GM12801 (cell line): ENCODE data around the gene ARHGAP22.

Experiments used
- TF ChIP-seq, protein P1 (sequence below): IDR thresholded peaks from one replicate; pipeline ENCODE4 v1.5.1; 2011; ENCODE audit warnings: control low read depth; ENCODE audit not compliant: insufficient read length; ENCODE audit errors: extremely low read depth

Gene ARHGAP22

DNA sequence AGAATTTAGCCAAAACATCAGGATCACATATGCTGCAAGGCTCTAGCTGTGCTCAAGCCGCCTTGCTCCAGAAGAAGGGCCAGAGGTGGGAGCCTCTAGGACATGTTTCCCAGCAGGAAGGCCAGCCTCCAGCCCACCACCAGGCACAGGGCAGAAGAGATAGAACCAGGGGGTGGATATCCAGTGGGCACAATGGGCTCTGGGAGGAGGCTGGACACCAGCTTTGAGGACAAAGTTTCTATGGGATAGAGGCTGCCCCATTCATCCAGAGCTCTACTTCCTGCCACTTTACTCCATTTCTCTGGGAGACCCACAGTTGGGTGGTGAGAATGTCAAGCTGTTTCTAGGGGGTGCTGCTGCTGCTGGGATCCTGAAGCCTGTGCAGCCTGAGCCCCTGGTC, 77.1 kb downstream of the ARHGAP22 start:
- TF ChIP-seq, protein P1, sequence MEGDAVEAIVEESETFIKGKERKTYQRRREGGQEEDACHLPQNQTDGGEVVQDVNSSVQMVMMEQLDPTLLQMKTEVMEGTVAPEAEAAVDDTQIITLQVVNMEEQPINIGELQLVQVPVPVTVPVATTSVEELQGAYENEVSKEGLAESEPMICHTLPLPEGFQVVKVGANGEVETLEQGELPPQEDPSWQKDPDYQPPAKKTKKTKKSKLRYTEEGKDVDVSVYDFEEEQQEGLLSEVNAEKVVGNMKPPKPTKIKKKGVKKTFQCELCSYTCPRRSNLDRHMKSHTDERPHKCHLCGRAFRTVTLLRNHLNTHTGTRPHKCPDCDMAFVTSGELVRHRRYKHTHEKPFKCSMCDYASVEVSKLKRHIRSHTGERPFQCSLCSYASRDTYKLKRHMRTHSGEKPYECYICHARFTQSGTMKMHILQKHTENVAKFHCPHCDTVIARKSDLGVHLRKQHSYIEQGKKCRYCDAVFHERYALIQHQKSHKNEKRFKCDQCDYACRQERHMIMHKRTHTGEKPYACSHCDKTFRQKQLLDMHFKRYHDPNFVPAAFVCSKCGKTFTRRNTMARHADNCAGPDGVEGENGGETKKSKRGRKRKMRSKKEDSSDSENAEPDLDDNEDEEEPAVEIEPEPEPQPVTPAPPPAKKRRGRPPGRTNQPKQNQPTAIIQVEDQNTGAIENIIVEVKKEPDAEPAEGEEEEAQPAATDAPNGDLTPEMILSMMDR, result no peak

DNA sequence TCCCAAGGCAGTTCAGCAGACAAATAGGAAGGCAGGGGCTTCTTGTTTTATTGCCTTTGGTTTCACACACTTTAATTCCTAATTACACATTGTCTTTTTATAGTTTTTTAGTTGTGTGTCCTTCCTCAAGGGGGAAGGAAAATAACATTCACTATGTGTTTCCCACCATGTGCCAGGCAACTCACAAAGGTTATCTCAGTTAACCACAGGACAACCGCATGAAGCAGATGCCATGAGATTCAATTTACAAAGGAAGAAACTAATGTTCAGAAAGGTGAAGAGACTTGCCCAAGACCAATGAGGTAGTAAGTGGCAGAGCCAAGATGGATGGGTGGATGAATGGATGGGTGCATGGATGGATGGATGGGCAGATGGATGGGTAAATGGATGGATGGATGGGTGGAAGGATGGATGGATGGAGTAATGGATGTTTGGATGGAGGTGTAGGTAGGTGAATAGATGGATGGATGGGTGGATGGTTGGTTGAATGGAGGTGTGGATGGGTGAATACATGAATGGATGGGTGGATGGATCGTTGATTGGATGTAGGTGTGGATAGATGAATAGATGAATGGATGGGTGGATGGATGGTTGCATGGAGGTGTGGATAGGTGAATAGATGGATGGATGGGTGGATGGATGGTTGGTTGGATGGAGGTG, 77.9 kb downstream of the ARHGAP22 start:
- TF ChIP-seq, protein P1, result no peak

DNA sequence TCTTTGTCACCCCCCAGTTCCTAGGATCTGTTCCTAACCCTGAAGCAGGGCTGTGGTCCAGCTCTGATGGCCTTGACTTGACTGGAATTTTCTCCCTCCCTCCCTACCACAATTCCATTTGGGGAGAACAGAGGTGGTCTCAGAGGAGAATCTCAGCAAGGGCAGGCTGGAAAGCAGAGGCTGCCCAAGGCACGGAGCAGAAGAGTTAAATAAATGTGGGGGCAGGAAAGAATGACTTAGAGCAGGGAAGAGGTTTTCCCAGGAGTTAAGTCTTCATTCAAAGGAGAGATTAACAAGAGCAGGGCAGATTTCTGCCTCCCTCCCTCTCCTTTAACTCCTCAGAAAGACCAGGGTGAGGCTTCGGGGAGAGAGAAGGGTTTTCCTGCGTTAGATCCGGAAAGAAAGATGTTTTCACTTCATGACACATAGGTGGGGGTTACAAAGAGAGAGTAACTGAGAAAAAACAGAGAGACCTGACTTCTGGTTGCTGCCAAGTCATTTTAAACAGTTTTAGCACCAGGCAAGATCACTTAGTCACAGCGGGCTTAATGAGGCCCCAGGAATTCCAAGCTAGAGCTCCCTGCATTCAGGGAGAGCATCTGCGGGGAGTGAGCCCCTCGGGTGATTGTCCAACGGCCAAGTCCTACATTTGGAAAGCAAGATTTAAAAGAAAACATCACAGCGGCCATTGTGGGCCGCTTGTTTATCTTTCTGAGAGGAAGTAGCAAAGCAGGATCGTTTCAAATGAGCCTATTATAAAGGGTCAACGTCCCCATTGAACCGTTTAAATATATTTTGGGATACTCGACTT, 78.7 kb downstream of the ARHGAP22 start:
- TF ChIP-seq, protein P1, result no peak

DNA sequence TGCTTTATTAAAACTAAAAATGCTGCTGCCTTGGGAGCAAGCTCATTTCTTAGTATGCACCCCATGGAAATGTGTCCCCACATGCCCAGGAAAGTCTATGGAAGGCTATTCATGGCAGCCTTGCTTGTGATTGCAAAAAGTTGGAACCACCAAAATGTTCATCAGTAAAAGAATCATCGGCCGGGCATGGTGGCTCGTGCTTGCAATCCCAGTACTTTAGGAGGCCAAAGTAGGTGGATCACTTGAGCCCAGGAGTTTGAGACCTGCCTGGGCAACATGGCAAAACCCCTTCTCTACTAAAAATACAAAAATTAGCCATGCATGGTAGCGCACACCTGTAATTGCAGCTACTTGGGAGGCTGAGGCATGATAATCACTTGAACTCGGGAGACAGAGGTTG, 79.8 kb downstream of the ARHGAP22 start:
- TF ChIP-seq, protein P1, result no peak

DNA sequence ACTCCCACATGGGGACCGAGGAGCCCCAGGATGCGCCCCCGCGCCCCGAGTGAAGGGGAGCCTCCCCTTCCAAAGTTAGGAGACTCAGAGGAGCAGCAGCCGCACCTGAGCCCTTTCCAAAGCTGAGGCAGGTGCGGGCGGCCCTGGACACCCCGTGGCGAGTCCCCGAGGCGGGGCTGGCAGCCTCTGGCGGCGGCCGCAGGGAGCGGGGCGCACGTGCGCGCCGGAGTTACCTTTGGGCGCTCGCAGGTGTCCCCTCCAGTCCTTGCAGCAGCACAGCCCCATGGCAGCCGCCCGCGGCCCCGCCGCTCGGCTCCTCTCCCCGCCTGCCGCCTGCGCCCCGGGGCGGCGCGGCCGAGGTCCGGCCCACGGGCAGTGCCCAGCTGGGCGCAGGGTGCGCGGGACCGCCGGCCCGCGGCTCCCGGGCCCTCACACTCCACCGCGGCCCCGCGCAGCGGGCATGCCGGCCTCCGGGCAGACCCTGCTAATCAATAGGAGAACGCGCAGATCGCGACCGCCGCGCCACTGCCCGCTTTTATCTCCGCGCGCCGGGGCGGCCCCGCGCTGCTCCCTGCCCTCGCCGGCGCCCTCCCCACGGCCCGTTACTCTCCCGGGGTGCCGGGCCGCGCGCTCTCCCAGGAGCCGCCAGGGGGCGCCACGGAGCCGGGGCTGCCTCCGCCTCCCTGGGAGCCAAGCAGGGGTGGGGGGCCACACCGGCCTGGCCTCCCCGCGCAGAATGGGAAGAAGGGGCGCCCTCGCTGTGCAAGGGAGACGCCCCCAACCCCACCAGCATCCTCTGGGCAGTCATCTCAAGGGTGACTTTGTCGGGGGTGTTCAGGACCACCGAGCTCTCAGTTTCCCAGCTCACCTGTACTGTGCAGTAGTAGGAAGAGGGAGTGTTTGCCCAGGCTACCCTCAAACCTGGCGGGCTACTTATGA, 80.8 kb downstream of the ARHGAP22 start:
- TF ChIP-seq, protein P1, result no peak

DNA sequence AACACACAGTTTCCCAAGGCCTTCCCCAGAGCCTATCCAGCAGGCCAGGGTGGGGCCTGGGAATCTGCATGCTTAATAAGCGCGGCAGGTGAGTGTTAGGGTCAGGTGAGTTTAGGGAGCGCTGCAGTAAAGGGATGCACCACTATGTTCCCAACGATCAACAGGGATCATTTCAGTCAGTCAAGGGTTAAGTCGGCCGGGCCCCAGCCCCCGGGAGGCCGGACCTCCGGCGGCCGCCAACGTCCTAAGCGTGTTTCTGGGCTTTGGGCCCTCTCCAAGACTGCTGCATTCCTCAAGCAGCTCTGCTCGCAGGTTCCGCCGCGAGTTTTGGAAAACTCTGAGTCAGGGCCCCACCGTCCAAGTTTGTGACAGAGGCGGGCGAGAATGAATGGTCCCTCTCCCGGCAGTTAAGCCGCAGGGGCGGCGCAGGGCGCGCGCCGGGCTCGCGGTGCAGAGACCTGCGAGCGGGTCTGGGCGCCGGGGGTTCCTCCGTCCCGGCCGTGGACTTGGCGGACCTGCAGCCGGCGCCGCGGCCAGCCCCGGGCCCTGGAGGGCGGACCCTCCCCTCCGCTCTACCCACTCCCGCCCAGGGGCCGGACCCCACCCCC, 81.6 kb downstream of the ARHGAP22 start:
- TF ChIP-seq, protein P1, result no peak
